WTC11 (cell line): ENCODE data around the gene PRIM2. TPM values are rescaled to one million over a fixed set of nuclear protein-coding genes. Genes with fewer than 3 reads are reported as not detected.

Experiments
- ATAC-seq: fragments of 200-7000 bp; cut with Tn5 transposase; 2 replicates; pipeline ENCODE4 v1.10.0; 2021; ENCODE audit warnings: mild to moderate bottlenecking, moderate library complexity
- CTCF ChIA-PET: fragments of 300-600 bp; sonication (Branson Sonifier 250); formaldehyde crosslinking; loops from one replicate; lab custom pipeline; 2021; ENCODE audit warnings: antibody characterized with exemption; lab: Charles Lee
- POLR2A ChIA-PET: fragments of 350-600 bp; sonication (Branson Sonifier 250); formaldehyde crosslinking; loops from one replicate; lab custom pipeline; 2021; ENCODE audit warnings: antibody characterized with exemption; lab: Charles Lee
- DNase-seq: peaks from one replicate; pipeline ENCODE4 v3.0.0; 2021; ENCODE audit warnings: low spot score
- H3K27ac Mint-ChIP-seq: 2 replicates; pipeline ENCODE4 v1.8.0; 2021; ENCODE audit warnings: mixed read lengths
- H3K27me3 Mint-ChIP-seq: 2 replicates; pipeline ENCODE4 v1.8.0; 2021; ENCODE audit warnings: low read depth, mild to moderate bottlenecking, moderate library complexity, mixed read lengths
- H3K36me3 Mint-ChIP-seq: 2 replicates; pipeline ENCODE4 v1.8.0; 2021; ENCODE audit warnings: mixed read lengths
- H3K4me1 Mint-ChIP-seq: 2 replicates; pipeline ENCODE4 v1.8.0; 2022; ENCODE audit warnings: mixed read lengths
- H3K4me3 Mint-ChIP-seq: 2 replicates; pipeline ENCODE4 v1.8.0; 2021; ENCODE audit warnings: mild to moderate bottlenecking, moderate library complexity, mixed read lengths
- H3K9me3 Mint-ChIP-seq: 2 replicates; pipeline ENCODE4 v1.8.0; 2021; ENCODE audit warnings: mixed read lengths
- GABPB1 ChIP-seq: sonication (generic); formaldehyde crosslinking; IDR thresholded peaks from 2 replicates; pipeline ENCODE4 v1.8.1; 2023; ENCODE audit warnings: mild to moderate bottlenecking, missing genetic modification reagents
- GTF2I ChIP-seq: fragments of 250-450 bp; sonication (Bioruptor Pico); conservative IDR thresholded peaks from 2 replicates; pipeline ENCODE4 v1.4.0; 2021; ENCODE audit warnings: mild to moderate bottlenecking
- JUN ChIP-seq: sonication (generic); formaldehyde crosslinking; IDR thresholded peaks from 2 replicates; pipeline ENCODE4 v1.8.0; 2023; ENCODE audit warnings: mild to moderate bottlenecking, missing genetic modification reagents
- NFATC4 ChIP-seq: fragments of 250-450 bp; sonication (Bioruptor Pico); IDR thresholded peaks from 2 replicates; pipeline ENCODE4 v1.9.0; 2021; ENCODE audit warnings: mild to moderate bottlenecking
- NR2C2 ChIP-seq: sonication (generic); formaldehyde crosslinking; IDR thresholded peaks from 2 replicates; pipeline ENCODE4 v1.8.0; 2022; ENCODE audit warnings: mild to moderate bottlenecking, missing genetic modification reagents
- PRRX2 ChIP-seq: fragments of 250-450 bp; sonication (Bioruptor Pico); IDR thresholded peaks from 2 replicates; pipeline ENCODE4 v1.8.0; 2021; ENCODE audit warnings: mild to moderate bottlenecking
- RELA ChIP-seq: sonication (generic); formaldehyde crosslinking; IDR thresholded peaks from 2 replicates; pipeline ENCODE4 v1.8.1; 2022; ENCODE audit warnings: missing genetic modification reagents, mild to moderate bottlenecking, borderline replicate concordance
- RORB ChIP-seq: fragments of 250-450 bp; sonication (Bioruptor Pico); IDR thresholded peaks from 2 replicates; pipeline ENCODE4 v1.9.0; 2021; ENCODE audit warnings: mild to moderate bottlenecking
- SMAD4 ChIP-seq: sonication (generic); formaldehyde crosslinking; IDR thresholded peaks from 2 replicates; pipeline ENCODE4 v1.8.0; 2022; ENCODE audit warnings: mild to moderate bottlenecking, missing genetic modification reagents
- TEAD1 ChIP-seq: sonication (generic); formaldehyde crosslinking; IDR thresholded peaks from 2 replicates; pipeline ENCODE4 v1.8.0; 2022; ENCODE audit warnings: mild to moderate bottlenecking, missing genetic modification reagents
- ZBTB21 ChIP-seq: sonication (generic); formaldehyde crosslinking; IDR thresholded peaks from 2 replicates; pipeline ENCODE4 v1.8.1; 2023; ENCODE audit warnings: mild to moderate bottlenecking, missing genetic modification reagents, borderline replicate concordance
- ZNF121 ChIP-seq: sonication (generic); formaldehyde crosslinking; IDR thresholded peaks from 2 replicates; pipeline ENCODE4 v1.8.0; 2023; ENCODE audit warnings: missing genetic modification reagents
- total RNA-seq: library from RNA; stranded (reverse); gene quantifications from 3 replicates; pipeline ENCODE4 v1.2.3, GENCODE V29; 2021
- TF ChIP-seq, protein P1 (sequence below): sonication (generic); formaldehyde crosslinking; IDR thresholded peaks from 2 replicates; pipeline ENCODE4 v1.8.1; 2023; ENCODE audit warnings: mild to moderate bottlenecking, missing genetic modification reagents, moderate library complexity
- TF ChIP-seq, protein P2 (sequence below): sonication (generic); formaldehyde crosslinking; IDR thresholded peaks from 2 replicates; pipeline ENCODE4 v1.8.0; 2023; ENCODE audit warnings: missing genetic modification reagents, mild to moderate bottlenecking, borderline replicate concordance
- TF ChIP-seq, protein P3 (sequence below): sonication (generic); formaldehyde crosslinking; IDR thresholded peaks from 2 replicates; pipeline ENCODE4 v1.8.0; 2022; ENCODE audit warnings: mild to moderate bottlenecking, missing genetic modification reagents
- TF ChIP-seq, protein P4 (sequence below): sonication (generic); formaldehyde crosslinking; IDR thresholded peaks from 2 replicates; pipeline ENCODE4 v1.8.0; 2023; ENCODE audit warnings: missing genetic modification reagents
- TF ChIP-seq, protein P5 (sequence below): fragments of 250-450 bp; sonication (Bioruptor Pico); IDR thresholded peaks from 2 replicates; pipeline ENCODE4 v1.9.0; 2021; ENCODE audit warnings: mild to moderate bottlenecking
- TF ChIP-seq, protein P6 (sequence below): sonication (generic); formaldehyde crosslinking; IDR thresholded peaks from 2 replicates; pipeline ENCODE4 v1.8.1; 2022; ENCODE audit warnings: low read depth, missing genetic modification reagents, borderline replicate concordance

The PRIM2 gene
- total RNA-seq, 1 experiment from 2014 or later = 42.2 TPM

DNA sequence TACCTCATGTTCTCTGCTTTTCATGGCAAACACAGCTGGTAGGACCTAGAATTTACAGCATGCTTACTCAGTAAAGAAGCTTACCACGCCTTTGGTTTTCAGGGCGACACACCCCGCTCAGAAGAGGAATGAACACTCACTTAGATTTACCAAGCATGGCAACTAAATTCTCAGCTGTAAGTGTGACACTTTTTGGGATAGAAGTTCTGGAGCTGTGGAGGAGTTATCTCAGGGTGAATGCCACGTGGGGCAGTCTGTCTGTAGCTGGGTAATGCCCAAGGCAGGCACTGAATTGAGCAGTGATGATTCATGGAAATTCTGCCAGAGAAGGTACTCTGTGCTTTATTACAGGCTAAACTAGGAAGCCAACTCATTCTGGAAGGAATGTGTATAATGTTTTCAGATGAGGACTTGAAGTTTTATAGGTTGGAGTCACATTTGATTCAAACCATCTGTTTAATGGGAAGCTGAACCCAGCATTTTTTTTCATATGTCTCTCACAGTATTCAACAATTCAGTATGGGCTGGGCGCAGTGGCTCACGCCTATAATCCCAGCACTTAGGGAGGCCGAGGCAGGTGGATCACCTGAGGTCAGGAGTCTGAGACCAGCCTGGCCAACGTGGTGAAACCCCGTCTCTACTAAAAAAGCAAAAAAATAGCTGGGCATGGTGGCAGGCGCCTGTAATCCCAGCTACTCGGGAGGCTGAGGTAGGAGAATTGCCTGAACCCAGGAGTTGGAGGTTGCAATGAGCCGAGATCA lies 3.5 kb upstream of the PRIM2 start:
- H3K36me3 Mint-ChIP-seq = peaks cover 19% of the 10 kb centered on the region
- H3K27me3 Mint-ChIP-seq = no peaks in the 10 kb centered on the region
- H3K9me3 Mint-ChIP-seq = peaks cover 9% of the 10 kb centered on the region; the same call in 1 of the 2 replicates
- DNase-seq (no peak), ATAC-seq (no peak)
- CTCF ChIA-PET = interaction anchor here (1.1 to 1.5 kb wide), 4 partner anchors 26 to 411 kb away, joined by 3 read pairs; no protein-coding TSS in a partner anchor
- no peak for TF ChIP-seq TEAD1 (CRISPR knock-in tag)
- no peak for TF ChIP-seq ZNF121
- TF ChIP-seq, protein P1, sequence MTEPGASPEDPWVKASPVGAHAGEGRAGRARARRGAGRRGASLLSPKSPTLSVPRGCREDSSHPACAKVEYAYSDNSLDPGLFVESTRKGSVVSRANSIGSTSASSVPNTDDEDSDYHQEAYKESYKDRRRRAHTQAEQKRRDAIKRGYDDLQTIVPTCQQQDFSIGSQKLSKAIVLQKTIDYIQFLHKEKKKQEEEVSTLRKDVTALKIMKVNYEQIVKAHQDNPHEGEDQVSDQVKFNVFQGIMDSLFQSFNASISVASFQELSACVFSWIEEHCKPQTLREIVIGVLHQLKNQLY = no peak
- no peak for TF ChIP-seq ZBTB21 (CRISPR knock-in tag)
- no peak for TF ChIP-seq JUN
- no peak for TF ChIP-seq PRRX2 (CRISPR knock-in tag)
- no peak for TF ChIP-seq RELA (CRISPR knock-in tag)
- TF ChIP-seq, protein P2, sequence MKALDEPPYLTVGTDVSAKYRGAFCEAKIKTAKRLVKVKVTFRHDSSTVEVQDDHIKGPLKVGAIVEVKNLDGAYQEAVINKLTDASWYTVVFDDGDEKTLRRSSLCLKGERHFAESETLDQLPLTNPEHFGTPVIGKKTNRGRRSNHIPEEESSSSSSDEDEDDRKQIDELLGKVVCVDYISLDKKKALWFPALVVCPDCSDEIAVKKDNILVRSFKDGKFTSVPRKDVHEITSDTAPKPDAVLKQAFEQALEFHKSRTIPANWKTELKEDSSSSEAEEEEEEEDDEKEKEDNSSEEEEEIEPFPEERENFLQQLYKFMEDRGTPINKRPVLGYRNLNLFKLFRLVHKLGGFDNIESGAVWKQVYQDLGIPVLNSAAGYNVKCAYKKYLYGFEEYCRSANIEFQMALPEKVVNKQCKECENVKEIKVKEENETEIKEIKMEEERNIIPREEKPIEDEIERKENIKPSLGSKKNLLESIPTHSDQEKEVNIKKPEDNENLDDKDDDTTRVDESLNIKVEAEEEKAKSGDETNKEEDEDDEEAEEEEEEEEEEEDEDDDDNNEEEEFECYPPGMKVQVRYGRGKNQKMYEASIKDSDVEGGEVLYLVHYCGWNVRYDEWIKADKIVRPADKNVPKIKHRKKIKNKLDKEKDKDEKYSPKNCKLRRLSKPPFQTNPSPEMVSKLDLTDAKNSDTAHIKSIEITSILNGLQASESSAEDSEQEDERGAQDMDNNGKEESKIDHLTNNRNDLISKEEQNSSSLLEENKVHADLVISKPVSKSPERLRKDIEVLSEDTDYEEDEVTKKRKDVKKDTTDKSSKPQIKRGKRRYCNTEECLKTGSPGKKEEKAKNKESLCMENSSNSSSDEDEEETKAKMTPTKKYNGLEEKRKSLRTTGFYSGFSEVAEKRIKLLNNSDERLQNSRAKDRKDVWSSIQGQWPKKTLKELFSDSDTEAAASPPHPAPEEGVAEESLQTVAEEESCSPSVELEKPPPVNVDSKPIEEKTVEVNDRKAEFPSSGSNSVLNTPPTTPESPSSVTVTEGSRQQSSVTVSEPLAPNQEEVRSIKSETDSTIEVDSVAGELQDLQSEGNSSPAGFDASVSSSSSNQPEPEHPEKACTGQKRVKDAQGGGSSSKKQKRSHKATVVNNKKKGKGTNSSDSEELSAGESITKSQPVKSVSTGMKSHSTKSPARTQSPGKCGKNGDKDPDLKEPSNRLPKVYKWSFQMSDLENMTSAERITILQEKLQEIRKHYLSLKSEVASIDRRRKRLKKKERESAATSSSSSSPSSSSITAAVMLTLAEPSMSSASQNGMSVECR (CRISPR knock-in tag) = no peak
- TF ChIP-seq NFATC4 = no peak
- no peak for TF ChIP-seq GABPB1 (CRISPR knock-in tag)
- TF ChIP-seq, protein P3, sequence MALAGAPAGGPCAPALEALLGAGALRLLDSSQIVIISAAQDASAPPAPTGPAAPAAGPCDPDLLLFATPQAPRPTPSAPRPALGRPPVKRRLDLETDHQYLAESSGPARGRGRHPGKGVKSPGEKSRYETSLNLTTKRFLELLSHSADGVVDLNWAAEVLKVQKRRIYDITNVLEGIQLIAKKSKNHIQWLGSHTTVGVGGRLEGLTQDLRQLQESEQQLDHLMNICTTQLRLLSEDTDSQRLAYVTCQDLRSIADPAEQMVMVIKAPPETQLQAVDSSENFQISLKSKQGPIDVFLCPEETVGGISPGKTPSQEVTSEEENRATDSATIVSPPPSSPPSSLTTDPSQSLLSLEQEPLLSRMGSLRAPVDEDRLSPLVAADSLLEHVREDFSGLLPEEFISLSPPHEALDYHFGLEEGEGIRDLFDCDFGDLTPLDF = no peak
- TF ChIP-seq, protein P4, sequence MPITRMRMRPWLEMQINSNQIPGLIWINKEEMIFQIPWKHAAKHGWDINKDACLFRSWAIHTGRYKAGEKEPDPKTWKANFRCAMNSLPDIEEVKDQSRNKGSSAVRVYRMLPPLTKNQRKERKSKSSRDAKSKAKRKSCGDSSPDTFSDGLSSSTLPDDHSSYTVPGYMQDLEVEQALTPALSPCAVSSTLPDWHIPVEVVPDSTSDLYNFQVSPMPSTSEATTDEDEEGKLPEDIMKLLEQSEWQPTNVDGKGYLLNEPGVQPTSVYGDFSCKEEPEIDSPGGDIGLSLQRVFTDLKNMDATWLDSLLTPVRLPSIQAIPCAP (CRISPR knock-in tag) = no peak
- no peak for TF ChIP-seq NR2C2
- no peak for TF ChIP-seq SMAD4
- no peak for TF ChIP-seq RORB (CRISPR knock-in tag)
- TF ChIP-seq, protein P5, sequence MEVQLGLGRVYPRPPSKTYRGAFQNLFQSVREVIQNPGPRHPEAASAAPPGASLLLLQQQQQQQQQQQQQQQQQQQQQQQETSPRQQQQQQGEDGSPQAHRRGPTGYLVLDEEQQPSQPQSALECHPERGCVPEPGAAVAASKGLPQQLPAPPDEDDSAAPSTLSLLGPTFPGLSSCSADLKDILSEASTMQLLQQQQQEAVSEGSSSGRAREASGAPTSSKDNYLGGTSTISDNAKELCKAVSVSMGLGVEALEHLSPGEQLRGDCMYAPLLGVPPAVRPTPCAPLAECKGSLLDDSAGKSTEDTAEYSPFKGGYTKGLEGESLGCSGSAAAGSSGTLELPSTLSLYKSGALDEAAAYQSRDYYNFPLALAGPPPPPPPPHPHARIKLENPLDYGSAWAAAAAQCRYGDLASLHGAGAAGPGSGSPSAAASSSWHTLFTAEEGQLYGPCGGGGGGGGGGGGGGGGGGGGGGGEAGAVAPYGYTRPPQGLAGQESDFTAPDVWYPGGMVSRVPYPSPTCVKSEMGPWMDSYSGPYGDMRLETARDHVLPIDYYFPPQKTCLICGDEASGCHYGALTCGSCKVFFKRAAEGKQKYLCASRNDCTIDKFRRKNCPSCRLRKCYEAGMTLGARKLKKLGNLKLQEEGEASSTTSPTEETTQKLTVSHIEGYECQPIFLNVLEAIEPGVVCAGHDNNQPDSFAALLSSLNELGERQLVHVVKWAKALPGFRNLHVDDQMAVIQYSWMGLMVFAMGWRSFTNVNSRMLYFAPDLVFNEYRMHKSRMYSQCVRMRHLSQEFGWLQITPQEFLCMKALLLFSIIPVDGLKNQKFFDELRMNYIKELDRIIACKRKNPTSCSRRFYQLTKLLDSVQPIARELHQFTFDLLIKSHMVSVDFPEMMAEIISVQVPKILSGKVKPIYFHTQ (CRISPR knock-in tag) = no peak
- TF ChIP-seq GTF2I = no peak
- TF ChIP-seq, protein P6, sequence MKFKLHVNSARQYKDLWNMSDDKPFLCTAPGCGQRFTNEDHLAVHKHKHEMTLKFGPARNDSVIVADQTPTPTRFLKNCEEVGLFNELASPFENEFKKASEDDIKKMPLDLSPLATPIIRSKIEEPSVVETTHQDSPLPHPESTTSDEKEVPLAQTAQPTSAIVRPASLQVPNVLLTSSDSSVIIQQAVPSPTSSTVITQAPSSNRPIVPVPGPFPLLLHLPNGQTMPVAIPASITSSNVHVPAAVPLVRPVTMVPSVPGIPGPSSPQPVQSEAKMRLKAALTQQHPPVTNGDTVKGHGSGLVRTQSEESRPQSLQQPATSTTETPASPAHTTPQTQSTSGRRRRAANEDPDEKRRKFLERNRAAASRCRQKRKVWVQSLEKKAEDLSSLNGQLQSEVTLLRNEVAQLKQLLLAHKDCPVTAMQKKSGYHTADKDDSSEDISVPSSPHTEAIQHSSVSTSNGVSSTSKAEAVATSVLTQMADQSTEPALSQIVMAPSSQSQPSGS (CRISPR knock-in tag) = no peak
- no peak overlapping the region for H3K4me3 Mint-ChIP-seq
- no peak overlapping the region for H3K27ac Mint-ChIP-seq
- POLR2A ChIA-PET = no interaction called here
- peaks cover 6% of the 10 kb centered on the region for H3K4me1 Mint-ChIP-seq
